HepG2 (cell line): ENCODE results near the gene FLVCR1. TPM values are rescaled to one million over a fixed set of nuclear protein-coding genes. Genes with fewer than 3 reads are reported as not detected.
A peak's percentile ranks its signal among the peaks of the same experiment; 100 is the strongest.

Experiments
- AGO2 ChIP-seq: fragments of 200-400 bp; formaldehyde crosslinking; optimal IDR thresholded peaks from 2 replicates; pipeline ENCODE3; 2017; ENCODE audit warnings: mild to moderate bottlenecking, low read depth, low read length, moderate library complexity
- GMEB1 ChIP-seq: sonication (generic); formaldehyde crosslinking; IDR thresholded peaks from 2 replicates; pipeline ENCODE4 v1.5.1; 2020; ENCODE audit warnings: missing genetic modification reagents, mild to moderate bottlenecking, borderline replicate concordance
- HNF1A ChIP-seq, 2 experiments: sonication (generic) in 1 of 2; formaldehyde crosslinking in 1 of 2; IDR thresholded peaks; 2 replicates each; pipeline versions ENCODE4 v1.4.0 to v1.6.1; 2016 to 2020; ENCODE audit warnings: borderline replicate concordance in 1 of 2, low read depth in 1 of 2, mild to moderate bottlenecking in 1 of 2, missing genetic modification reagents in 1 of 2
- HOXA5 ChIP-seq: sonication (generic); formaldehyde crosslinking; IDR thresholded peaks from 2 replicates; pipeline ENCODE4 v1.4.0; 2020; ENCODE audit warnings: missing genetic modification reagents
- MED1 ChIP-seq: sonication (generic); formaldehyde crosslinking; IDR thresholded peaks from 2 replicates; pipeline ENCODE4 v1.4.0; 2020; ENCODE audit warnings: missing genetic modification reagents
- MXI1 ChIP-seq: IDR thresholded peaks from 3 replicates; pipeline ENCODE4 v1.6.1; 2012; ENCODE audit warnings: low read depth, low read length, inconsistent platforms, borderline replicate concordance
- NCOA1 ChIP-seq: sonication (generic); formaldehyde crosslinking; IDR thresholded peaks from 2 replicates; pipeline ENCODE4 v1.9.0; 2021; ENCODE audit warnings: missing genetic modification reagents
- SKIL ChIP-seq: sonication (generic); formaldehyde crosslinking; IDR thresholded peaks from 2 replicates; pipeline ENCODE4 v1.8.0; 2022; ENCODE audit warnings: missing genetic modification reagents, mild to moderate bottlenecking, moderate library complexity, borderline replicate concordance
- SNAI1 ChIP-seq: sonication (generic); formaldehyde crosslinking; IDR thresholded peaks from 2 replicates; pipeline ENCODE4 v1.5.0; 2020; ENCODE audit warnings: mild to moderate bottlenecking, missing genetic modification reagents, borderline replicate concordance
- ZBTB1 ChIP-seq: sonication (generic); formaldehyde crosslinking; IDR thresholded peaks from 2 replicates; pipeline ENCODE4 v1.4.0; 2020; ENCODE audit warnings: missing genetic modification reagents, borderline replicate concordance
- ZKSCAN5 ChIP-seq: sonication (generic); formaldehyde crosslinking; IDR thresholded peaks from 2 replicates; pipeline ENCODE4 v1.5.1; 2020; ENCODE audit warnings: mild to moderate bottlenecking, missing genetic modification reagents
- ZNF232 ChIP-seq: sonication (generic); formaldehyde crosslinking; IDR thresholded peaks from 2 replicates; pipeline ENCODE4 v1.4.0; 2020; ENCODE audit warnings: missing genetic modification reagents, borderline replicate concordance
- ZNF234 ChIP-seq: sonication (generic); formaldehyde crosslinking; conservative IDR thresholded peaks from 2 replicates; pipeline ENCODE4 v1.5.1; 2020; ENCODE audit warnings: mild to moderate bottlenecking, missing genetic modification reagents
- ZNF382 ChIP-seq: sonication (generic); formaldehyde crosslinking; IDR thresholded peaks from 2 replicates; pipeline ENCODE4 v1.5.0; 2020; ENCODE audit warnings: missing genetic modification reagents, mild to moderate bottlenecking, borderline replicate concordance
- ZNF570 ChIP-seq: sonication (generic); formaldehyde crosslinking; IDR thresholded peaks from 2 replicates; pipeline ENCODE4 v1.4.0; 2020; ENCODE audit warnings: mild to moderate bottlenecking, missing genetic modification reagents, borderline replicate concordance
- ZNF703 ChIP-seq: sonication (generic); formaldehyde crosslinking; IDR thresholded peaks from 2 replicates; pipeline ENCODE4 v1.5.1; 2020; ENCODE audit warnings: missing genetic modification reagents, mild to moderate bottlenecking, moderate library complexity, borderline replicate concordance
- ZNF709 ChIP-seq: sonication (generic); formaldehyde crosslinking; IDR thresholded peaks from 2 replicates; pipeline ENCODE4 v1.5.0; 2020; ENCODE audit warnings: mild to moderate bottlenecking, missing genetic modification reagents
- ZNF749 ChIP-seq: sonication (generic); formaldehyde crosslinking; IDR thresholded peaks from 2 replicates; pipeline ENCODE4 v1.8.0; 2022; ENCODE audit warnings: mild to moderate bottlenecking, missing genetic modification reagents, moderate library complexity, borderline replicate concordance
- ZNF761 ChIP-seq: sonication (generic); formaldehyde crosslinking; conservative IDR thresholded peaks from 2 replicates; pipeline ENCODE4 v1.4.0; 2020; ENCODE audit warnings: mild to moderate bottlenecking, missing genetic modification reagents
- polyA plus RNA-seq, 8 experiments: library from polyadenylated mRNA; depleted of rRNA in 3 of 8; stranded (reverse) in 7 of 8; unstranded in 1 of 8; fragments of >200 nt; fragmentation: Illumina TruSeq in 4 of 8; extraction: Trizol in 4 of 8; gene quantifications; 2 replicates each; pipeline versions ENCODE4 v1.2.1 to v1.2.3, GENCODE V29; 2011 to 2016; ENCODE audit warnings: low read depth in 4 of 8, missing spikeins in 1 of 8, mixed read lengths in 1 of 8; ENCODE audit not compliant: insufficient read depth in 1 of 8
- total RNA-seq, 5 experiments: library from RNA; depleted of rRNA; stranded (reverse); fragments of >200 nt; fragmentation: Illumina TruSeq; extraction: Trizol; gene quantifications; 2 replicates each; pipeline ENCODE4 v1.2.3, GENCODE V29; 2016; ENCODE audit warnings: low read depth in 1 of 5

The FLVCR1 gene
- total and polyA plus RNA-seq, 2 of the 13 experiments (the other 11 are each of a cell fraction or from before 2014, with no cell fraction given): 14.8 to 39.8 TPM

GRCh38 chr1:212858461-212859265 is 588 bp downstream of the FLVCR1 start (continued):
- peak; percentile 88 for TF ChIP-seq AGO2
- 0 out of 2 replicates have a peak, but pooled peaks have one; percentile 55 for TF ChIP-seq ZNF232 (CRISPR knock-in tag)
- TF ChIP-seq SNAI1: 0 out of 2 replicates have a peak, but pooled peaks have one; percentile 23
- no peak for TF ChIP-seq NCOA1 (CRISPR knock-in tag)
- TF ChIP-seq ZBTB1 (CRISPR knock-in tag): no peak
- TF ChIP-seq ZNF709 (CRISPR knock-in tag): peak; percentile 80; the same call in 1 of the 2 replicates
- no peak for TF ChIP-seq GMEB1 (CRISPR knock-in tag)
- peak; percentile 42; the same call in 1 of the 2 replicates for TF ChIP-seq ZNF749 (CRISPR knock-in tag)
- TF ChIP-seq ZNF703 (CRISPR knock-in tag): no peak
- TF ChIP-seq HNF1A (IDR thresholded peaks at IDR 0.05; ENCODE audit: low read depth): no peak
- no peak for TF ChIP-seq HNF1A (CRISPR knock-in tag; IDR thresholded peaks at IDR 0.05; ENCODE audit: borderline replicate concordance)
- 0 out of 2 replicates have a peak, but pooled peaks have one; percentile 11 for TF ChIP-seq ZNF761
- no peak for TF ChIP-seq SKIL
- TF ChIP-seq ZNF234 (CRISPR knock-in tag): 0 out of 2 replicates have a peak, but pooled peaks have one; percentile 27
- no peak for TF ChIP-seq ZNF570 (CRISPR knock-in tag)
- no peak for TF ChIP-seq MXI1
- TF ChIP-seq ZNF382 (CRISPR knock-in tag): no peak
- peak; percentile 13 for TF ChIP-seq MED1
- peak; percentile 82; the same call in 1 of the 2 replicates for TF ChIP-seq HOXA5 (CRISPR knock-in tag)
- TF ChIP-seq ZKSCAN5 (CRISPR knock-in tag): 0 out of 2 replicates have a peak, but pooled peaks have one; percentile 38
